Measurements from ENCODE around the gene PIGT. TPM values are rescaled to one million over a fixed set of nuclear protein-coding genes. Genes with fewer than 3 reads are reported as not detected.

Gene PIGT
- total RNA-seq, 2 experiments from 2014 or later: 89.2 to 104 TPM

DNA sequence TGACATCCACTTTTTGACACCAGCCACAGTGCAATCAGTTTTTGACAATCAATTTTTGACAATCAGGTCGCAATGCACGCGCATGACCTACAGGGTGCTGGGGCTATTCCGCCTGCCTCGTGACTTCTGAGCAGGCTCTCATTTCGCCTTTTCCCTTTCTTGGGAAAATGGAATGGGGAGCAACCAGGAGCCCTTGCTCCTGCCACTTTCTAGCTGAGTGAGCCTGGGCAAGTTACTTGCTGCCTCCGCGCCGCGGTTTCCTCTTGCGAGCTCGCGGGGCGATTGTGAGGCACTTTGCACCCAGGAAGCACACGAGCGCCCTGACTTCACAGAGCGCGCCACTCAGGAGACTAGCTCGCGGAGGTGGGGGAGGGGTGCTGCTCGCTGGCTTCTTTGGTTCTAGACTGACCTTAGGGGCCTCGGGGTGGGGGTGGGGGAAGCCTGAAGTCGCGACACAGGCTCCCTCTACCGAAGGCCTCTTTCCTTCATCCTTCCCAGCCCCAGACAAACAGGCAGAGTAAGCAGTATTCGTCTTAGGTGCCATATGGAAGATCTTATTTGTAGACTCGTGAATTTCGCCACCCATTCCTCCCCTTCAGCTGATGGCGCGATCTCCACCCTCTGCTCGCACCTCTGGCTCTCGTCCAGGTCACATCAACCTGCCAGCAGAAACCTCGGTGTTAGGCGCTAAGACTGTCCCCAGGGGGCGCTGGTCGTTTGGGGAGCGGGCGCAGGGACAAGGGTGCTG lies 42.4 kb upstream of the PIGT start:
- ChIA-PET CTCF (ENCODE audit: unreplicated experiment) (interaction anchor here (0.7 to 1.4 kb wide), 6 partner anchors 11 to 76 kb away, joined by 3 to 5 read pairs (median 3); partner anchors contain the start of gene SYS1), POLR2A (interaction anchor here (1.0 kb wide), 1 partner anchor 64 kb away, joined by 4 read pairs; no protein-coding TSS in a partner anchor)
- intact Hi-C loops (cut with micrococcal nuclease; ENCODE audit: unreplicated experiment): loop anchor here (1.0 kb wide), 1 partner anchor 64 kb away; no protein-coding TSS in a partner anchor
- TF ChIP-seq, protein P1, sequence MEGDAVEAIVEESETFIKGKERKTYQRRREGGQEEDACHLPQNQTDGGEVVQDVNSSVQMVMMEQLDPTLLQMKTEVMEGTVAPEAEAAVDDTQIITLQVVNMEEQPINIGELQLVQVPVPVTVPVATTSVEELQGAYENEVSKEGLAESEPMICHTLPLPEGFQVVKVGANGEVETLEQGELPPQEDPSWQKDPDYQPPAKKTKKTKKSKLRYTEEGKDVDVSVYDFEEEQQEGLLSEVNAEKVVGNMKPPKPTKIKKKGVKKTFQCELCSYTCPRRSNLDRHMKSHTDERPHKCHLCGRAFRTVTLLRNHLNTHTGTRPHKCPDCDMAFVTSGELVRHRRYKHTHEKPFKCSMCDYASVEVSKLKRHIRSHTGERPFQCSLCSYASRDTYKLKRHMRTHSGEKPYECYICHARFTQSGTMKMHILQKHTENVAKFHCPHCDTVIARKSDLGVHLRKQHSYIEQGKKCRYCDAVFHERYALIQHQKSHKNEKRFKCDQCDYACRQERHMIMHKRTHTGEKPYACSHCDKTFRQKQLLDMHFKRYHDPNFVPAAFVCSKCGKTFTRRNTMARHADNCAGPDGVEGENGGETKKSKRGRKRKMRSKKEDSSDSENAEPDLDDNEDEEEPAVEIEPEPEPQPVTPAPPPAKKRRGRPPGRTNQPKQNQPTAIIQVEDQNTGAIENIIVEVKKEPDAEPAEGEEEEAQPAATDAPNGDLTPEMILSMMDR (conservative IDR thresholded peaks at IDR 0.05; ENCODE audit: low read length): peak; percentile 92
- no peak for TF ChIP-seq EZH2phosphoT487 (IDR thresholded peaks at IDR 0.05; ENCODE audit: borderline replicate concordance, low read depth, low read length)
- Histone ChIP-seq H3K4me1 (ENCODE audit: insufficient read depth, low read length, poor library complexity, severe bottlenecking) (peaks cover 38% of the 10 kb centered on the region), H3K4me2 (ENCODE audit: low read length) (peak overlapping the region; percentile 52; the same call in 1 of the 2 replicates), H2AFZ (ENCODE audit: low read length) (no peak overlapping the region), H3K27ac (ENCODE audit: low read depth, low read length, poor library complexity, severe bottlenecking) (no peak overlapping the region), H3K9me3 (ENCODE audit: low read length) (no peaks in the 10 kb centered on the region), H3K9me2 (ENCODE audit: insufficient read depth, low read length) (no peaks in the 10 kb centered on the region), H3K4me3 (ENCODE audit: low read depth, low read length, poor library complexity, severe bottlenecking) (no peak overlapping the region), H3K36me3 (ENCODE audit: insufficient read depth, low read length) (peaks cover 9% of the 10 kb centered on the region), H3K79me2 (ENCODE audit: insufficient read depth, low read depth, low read length) (no peaks in the 10 kb centered on the region), H4K20me1 (ENCODE audit: insufficient read depth, low read length) (no peaks in the 10 kb centered on the region)
- peak; percentile 83 for DNase-seq (ENCODE audit: low spot score)
- BruUV-seq (replicated peaks): no TSS peak

DNA sequence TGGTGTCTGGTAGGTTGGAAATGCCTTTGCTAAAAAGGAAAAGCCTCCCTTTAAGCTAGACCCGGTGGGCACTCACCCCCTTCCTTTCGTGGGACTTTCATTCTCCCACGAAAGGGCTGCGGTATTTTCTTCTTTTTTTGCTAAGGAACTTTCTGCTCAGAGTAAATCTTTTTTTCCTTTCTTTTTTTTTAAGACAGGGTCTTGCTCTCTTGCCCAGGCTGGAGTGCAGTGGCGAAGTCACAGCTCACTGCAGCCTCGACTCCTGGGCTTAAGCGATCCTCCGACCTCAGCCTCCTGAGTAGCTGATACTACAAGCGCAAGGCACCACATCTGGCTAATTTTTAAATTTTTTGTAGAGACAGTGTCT lies 41.9 kb upstream of the PIGT start:
- Histone ChIP-seq H3K27ac (ENCODE audit: low read depth, low read length, poor library complexity, severe bottlenecking) (no peak overlapping the region), H3K36me3 (ENCODE audit: insufficient read depth, low read length) (peaks cover 9% of the 10 kb centered on the region), H3K9me3 (ENCODE audit: low read length) (no peaks in the 10 kb centered on the region), H3K4me3 (ENCODE audit: low read depth, low read length, poor library complexity, severe bottlenecking) (no peak overlapping the region), H3K9me2 (ENCODE audit: insufficient read depth, low read length) (no peaks in the 10 kb centered on the region), H3K79me2 (ENCODE audit: insufficient read depth, low read depth, low read length) (no peaks in the 10 kb centered on the region), H3K4me1 (ENCODE audit: insufficient read depth, low read length, poor library complexity, severe bottlenecking) (peaks cover 33% of the 10 kb centered on the region), H2AFZ (ENCODE audit: low read length) (no peak overlapping the region), H3K4me2 (ENCODE audit: low read length) (no peak overlapping the region), H4K20me1 (ENCODE audit: insufficient read depth, low read length) (no peaks in the 10 kb centered on the region)
- BruUV-seq (replicated peaks): no TSS peak
- intact Hi-C loops (cut with micrococcal nuclease; ENCODE audit: unreplicated experiment): loop anchor here (1.0 kb wide), 1 partner anchor 63 kb away; no protein-coding TSS in a partner anchor
- ChIA-PET POLR2A (interaction anchor here (1.0 kb wide), 1 partner anchor 63 kb away, joined by 4 read pairs; no protein-coding TSS in a partner anchor), CTCF (ENCODE audit: unreplicated experiment) (interaction anchor here (0.7 to 1.4 kb wide), 5 partner anchors 11 to 76 kb away, joined by 3 to 5 read pairs (median 3); partner anchors contain the start of gene SYS1)
- DNase-seq (ENCODE audit: low spot score): no peak
- TF ChIP-seq, protein P1 (conservative IDR thresholded peaks at IDR 0.05; ENCODE audit: low read length): peak; percentile 57
- no peak for TF ChIP-seq EZH2phosphoT487 (IDR thresholded peaks at IDR 0.05; ENCODE audit: borderline replicate concordance, low read depth, low read length)

GRCh38 chr20:45374966-45375365 lies 41.0 kb upstream of the PIGT start:
- Histone ChIP-seq H3K27ac (ENCODE audit: low read depth, low read length, poor library complexity, severe bottlenecking) (no peak overlapping the region), H3K4me2 (ENCODE audit: low read length) (no peak overlapping the region), H3K9me2 (ENCODE audit: insufficient read depth, low read length) (no peaks in the 10 kb centered on the region), H2AFZ (ENCODE audit: low read length) (no peak overlapping the region), H3K4me3 (ENCODE audit: low read depth, low read length, poor library complexity, severe bottlenecking) (no peak overlapping the region), H4K20me1 (ENCODE audit: insufficient read depth, low read length) (no peaks in the 10 kb centered on the region), H3K79me2 (ENCODE audit: insufficient read depth, low read depth, low read length) (no peaks in the 10 kb centered on the region), H3K36me3 (ENCODE audit: insufficient read depth, low read length) (peaks cover 9% of the 10 kb centered on the region), H3K9me3 (ENCODE audit: low read length) (no peaks in the 10 kb centered on the region), H3K4me1 (ENCODE audit: insufficient read depth, low read length, poor library complexity, severe bottlenecking) (peaks cover 24% of the 10 kb centered on the region)
- no TSS peak for BruUV-seq (replicated peaks)
- ChIA-PET POLR2A (no interaction called here), CTCF (ENCODE audit: unreplicated experiment) (interaction anchor here (2.3 kb wide), 1 partner anchor 62 kb away, joined by 7 read pairs; no protein-coding TSS in a partner anchor)
- DNase-seq (ENCODE audit: low spot score): no peak
- no peak for TF ChIP-seq EZH2phosphoT487 (IDR thresholded peaks at IDR 0.05; ENCODE audit: borderline replicate concordance, low read depth, low read length)
- TF ChIP-seq, protein P1 (conservative IDR thresholded peaks at IDR 0.05; ENCODE audit: low read length): no peak
- intact Hi-C loops (cut with micrococcal nuclease; ENCODE audit: unreplicated experiment): loop anchor here (1.0 kb wide), 1 partner anchor 62 kb away; no protein-coding TSS in a partner anchor
